GM19463 (cell line): Measurements from ENCODE around the gene TNNT3.
"Not testable (repeated sequence)": the region's sequence is repeated elsewhere in the genome, so short reads cannot be mapped to it uniquely, and the experiment has no call there.

Experiments used
- ATAC-seq: cut with Tn5 transposase; IDR thresholded peaks from one replicate; pipeline ENCODE4 v1.9.1; 2021; ENCODE audit warnings: mild to moderate bottlenecking, moderate library complexity; ENCODE audit not compliant: unreplicated experiment

The TNNT3 gene

DNA sequence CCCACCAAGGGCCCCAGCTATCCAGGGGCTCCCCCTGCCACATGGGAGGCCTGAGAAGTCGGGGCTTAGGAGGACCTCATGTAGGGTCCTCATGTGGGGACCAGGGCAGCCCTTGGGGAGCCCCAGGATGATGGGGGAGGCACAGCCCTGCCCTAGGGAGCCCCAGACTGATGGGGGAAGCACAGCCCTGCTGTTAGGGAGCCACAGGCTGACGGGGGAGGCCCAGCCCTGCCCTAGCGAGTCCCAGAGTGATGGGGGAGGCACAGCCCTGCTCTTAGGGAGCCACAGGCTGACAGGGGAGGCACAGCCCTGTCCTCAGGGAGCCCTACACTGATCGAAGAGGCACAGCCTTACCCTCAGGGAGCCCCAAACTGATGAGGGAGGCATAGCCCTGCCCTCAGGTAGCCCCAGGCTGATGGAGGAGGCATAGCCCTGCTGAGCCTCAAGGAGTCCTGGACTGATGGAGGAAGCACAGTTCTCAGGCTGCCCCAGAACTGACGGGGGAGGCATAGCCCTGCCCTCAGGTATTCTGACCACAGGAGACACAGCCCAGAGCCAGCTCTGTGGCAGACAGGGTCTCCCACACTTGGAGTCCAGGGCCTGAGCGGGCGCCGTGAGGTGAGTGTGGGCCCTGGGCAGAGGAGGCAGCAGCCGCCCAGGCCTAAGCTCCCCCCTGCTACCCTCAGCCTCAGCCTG, 38.6 kb upstream of the TNNT3 start:
- ATAC-seq = no peak

DNA sequence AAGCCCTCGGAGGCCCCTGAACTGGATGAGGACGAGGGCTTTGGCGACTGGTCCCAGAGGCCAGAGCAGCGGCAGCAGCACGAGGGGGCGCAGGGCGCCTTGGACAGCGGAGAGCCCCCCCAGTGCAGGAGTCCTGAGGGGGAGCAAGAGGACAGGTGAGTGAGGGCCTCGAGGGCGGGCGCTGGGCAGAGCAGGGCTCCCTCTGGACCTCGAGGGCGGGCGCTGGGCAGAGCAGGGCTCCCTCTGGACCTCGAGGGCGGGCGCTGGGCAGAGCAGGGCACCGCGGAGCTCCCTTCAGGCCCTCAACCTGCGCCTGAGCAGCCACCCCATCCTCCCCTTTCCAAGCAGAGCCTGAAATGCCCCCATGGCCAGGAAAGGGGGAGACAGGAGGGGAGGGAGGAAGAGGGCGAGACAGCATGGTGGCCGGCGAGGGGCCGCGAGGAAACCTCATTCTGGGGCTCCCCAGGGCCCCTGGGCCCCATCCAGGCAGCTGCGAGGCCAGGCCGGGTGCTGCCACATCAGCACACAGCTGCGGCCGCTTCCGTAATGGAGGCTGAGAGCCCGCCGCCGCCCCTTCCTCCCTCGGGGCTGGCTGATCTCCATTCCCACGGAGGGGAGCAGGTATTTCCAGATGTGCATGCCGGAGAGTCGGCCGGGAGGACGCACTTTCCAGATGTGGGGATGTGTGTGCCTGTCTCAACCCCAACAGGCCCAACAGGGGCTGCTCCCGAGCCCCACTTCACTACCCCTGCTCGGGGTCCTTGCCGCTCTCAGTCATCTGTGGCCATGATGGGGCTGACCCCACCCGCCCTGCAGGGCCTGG, 37.9 kb upstream of the TNNT3 start:
- ATAC-seq = no peak

DNA sequence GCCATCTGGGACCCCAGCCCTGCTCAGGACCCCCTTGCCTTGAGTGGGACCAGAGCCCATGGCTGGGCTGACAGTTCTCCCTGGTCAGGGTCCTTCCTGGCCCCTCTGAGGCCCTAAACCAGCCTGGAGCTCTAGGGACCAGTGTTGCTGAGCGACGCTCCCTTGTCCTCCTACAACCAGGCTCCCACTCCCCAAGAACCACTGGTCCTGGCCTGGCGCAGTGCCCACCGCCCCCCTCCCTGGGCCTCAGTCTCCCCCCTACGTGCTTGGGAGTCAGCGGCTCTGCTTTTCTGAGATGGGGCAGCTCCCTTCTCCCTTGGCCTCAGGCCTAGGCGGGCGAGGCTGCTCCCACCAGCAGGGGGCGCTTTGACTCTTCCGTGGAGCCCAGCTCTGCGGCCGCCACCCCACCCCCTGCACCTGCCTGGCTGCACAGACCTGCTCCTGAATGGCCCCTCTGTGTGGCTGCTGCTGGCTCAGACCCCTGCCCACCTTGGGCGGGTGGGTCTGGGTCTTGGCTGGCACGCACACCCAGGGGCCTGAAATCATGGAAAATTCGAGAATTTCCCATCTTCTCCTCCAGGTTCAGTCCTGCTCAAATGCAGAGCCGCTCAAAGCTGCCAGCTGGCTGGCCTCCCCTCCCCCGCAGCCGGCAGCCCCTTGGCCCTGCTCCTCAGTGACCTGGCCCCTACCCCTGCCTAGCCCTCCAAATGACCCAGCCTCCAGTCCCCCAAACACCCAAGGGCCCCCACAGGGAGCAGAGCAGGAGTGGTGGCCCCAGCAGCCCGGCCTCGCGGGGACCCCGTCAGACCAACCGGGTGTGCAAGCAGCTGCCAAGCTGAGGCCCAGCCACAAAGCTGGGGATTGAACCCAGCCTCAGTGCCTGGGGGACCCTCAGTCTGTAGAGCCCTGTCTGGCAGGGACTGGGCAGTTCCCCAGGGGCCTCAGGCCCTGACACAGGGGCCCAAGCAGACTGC, 37.0 kb upstream of the TNNT3 start:
- ATAC-seq = no peak

DNA sequence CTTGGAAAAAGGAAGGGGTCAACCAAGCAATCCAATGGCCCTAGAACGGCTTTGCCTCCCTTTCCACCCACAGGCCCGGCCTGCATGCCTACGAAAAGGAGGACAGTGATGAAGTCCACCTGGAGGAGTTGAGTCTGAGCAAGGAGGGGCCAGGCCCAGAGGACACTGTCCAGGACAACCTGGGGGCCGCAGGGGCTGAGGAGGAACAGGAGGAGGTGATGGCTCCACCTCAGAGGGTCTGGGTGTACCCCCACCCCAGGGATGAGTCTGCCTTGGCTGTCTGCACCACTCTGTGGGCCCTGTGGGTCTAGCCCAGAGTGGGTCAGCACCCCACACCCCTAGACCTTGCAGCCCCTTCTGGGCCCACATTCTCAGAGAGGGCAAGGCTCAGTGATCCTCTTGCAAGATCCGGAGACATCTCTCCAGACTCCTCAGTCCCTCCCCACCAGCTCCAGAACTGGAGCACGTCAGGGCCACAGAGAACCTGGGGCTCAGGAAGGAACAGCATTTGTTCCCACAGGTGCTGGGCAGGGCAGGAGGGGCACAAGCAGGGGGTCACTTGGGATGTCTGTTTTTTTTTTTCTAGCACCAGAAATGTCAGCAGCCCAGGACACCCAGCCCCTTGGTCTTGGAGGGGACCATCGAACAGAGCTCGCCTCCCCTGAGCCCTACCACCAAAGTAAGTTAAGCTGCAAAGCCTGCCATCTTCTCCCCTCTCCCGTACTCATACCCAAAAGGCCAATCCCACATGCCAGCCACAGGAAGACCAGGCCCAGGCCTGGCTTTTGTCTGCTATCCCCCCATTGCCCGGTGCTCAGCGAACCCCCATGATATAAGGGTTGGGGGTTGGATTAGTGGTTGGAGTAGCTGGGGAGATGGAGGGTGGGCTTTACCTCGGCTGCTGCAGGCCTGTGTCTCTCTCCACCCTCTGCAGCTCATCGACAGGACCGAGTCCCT, 35.9 kb upstream of the TNNT3 start:
- ATAC-seq = no peak

DNA sequence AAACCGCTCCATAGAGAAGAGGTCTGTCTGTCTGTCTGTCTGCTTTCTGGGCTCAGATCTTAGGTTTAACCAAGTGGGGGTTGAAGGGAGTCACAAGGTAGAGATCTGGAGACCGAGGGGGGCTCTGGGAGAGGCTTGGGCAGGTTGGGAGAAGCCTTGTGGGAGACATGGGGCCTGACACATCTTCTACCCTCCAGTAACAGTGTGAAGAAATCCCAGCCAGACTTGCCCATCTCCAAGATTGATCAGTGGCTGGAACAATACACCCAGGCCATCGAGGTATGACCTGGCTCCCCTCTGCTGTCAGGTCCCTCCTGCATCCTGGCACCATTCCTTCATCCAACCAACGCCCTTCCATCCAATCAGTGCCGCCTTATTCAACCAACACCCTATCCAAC, 35.2 kb upstream of the TNNT3 start:
- no peak for ATAC-seq

DNA sequence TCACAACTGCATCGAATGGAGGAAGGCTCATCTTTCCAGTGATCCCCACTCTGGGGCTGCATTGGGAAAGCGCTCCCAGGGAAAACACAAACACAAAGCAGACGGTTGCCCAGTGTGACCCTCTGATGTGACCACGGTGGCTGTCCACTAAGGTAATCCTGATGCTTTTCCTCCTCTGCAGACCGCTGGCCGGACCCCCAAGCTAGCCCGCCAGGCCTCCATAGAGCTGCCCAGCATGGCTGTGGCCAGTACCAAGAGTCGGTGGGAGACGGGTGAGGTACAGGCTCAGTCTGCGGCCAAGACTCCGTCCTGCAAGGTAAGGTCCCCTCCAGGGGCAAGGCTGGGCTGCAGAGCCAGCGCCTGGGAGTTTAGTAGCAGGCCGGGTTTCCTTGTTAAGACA, 33.0 kb upstream of the TNNT3 start:
- ATAC-seq = not testable (repeated sequence)

DNA sequence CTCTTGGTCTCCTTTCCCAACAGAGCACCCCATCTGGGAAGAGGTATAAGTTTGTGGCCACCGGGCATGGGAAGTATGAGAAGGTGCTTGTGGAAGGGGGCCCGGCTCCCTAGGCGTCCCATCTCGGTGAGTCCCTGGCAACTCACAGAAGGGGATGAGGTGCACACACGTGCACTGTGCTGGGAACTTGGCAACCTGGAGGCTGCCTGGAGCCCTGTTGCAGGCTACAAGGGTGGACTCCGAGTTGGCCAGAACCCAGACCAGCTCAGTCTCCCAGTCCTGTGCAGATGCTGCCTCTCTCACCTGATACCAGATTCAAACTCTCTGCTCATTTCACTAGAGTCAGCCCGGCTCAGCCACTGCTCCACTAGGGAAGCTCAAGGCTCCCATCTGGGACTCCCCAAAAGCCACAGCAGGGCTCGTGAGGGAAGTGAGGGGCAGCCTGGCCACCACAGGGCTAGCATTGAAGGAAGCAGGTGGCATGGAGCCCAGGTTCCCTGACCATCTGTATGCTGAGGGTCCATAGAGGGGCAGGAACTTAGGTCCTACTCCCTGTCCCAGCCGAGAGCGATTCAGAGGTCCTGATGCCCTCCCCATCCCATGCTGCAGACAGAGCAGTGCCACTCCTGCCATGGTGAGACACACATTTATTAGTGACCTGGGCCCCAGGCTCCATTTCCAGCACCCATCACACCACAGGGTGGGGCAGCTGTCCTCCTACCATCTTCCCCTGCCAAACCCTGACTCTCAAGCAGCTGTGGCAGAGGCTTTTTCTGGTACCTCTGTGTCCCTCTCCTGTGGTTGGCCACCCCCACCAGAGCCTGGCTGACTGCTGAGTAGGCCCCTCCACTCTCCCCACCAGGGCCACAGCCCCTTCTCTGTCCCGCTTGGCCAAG, 31.8 kb upstream of the TNNT3 start:
- ATAC-seq = no peak

DNA sequence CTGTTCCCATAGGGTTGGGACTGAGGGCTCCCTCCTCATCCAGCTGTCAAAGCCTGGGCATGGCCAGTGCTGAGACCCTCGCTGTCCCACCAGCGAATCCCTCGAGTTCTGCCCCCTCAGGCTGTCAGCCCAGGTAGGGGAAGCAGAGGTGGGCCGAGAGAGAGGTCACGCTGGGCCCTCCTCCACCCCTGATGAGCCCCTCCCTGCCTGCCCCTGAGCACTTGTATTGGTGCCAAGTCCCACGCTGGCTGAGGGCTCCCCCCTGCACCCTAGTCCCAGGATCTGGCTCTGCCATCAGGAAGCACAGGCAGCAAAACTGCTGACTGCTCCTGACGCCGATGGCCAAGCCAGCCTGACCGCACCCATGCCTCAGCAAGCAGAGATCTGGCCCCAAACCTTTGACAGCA, 31.2 kb upstream of the TNNT3 start:
- no peak for ATAC-seq

DNA sequence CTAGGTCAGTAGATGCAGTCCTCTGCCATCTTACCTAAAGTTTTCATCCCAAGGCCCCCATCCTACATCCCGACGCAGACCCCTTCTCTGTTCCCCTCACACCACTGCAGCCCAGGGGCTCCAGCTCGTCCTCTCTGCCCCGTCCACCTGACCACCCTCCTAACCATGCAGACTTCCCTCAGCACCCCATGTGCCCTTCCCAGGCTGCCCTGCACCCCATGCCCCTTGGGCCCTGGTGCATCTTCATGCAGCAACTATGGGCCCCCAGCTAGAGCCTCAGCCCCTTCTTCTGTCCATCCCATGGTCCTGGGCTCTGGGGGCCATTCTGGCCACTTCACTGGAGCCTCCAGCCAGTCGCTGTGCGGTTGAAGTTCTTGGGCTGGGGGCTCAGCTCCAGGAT, 30.7 kb upstream of the TNNT3 start:
- ATAC-seq = no peak

DNA sequence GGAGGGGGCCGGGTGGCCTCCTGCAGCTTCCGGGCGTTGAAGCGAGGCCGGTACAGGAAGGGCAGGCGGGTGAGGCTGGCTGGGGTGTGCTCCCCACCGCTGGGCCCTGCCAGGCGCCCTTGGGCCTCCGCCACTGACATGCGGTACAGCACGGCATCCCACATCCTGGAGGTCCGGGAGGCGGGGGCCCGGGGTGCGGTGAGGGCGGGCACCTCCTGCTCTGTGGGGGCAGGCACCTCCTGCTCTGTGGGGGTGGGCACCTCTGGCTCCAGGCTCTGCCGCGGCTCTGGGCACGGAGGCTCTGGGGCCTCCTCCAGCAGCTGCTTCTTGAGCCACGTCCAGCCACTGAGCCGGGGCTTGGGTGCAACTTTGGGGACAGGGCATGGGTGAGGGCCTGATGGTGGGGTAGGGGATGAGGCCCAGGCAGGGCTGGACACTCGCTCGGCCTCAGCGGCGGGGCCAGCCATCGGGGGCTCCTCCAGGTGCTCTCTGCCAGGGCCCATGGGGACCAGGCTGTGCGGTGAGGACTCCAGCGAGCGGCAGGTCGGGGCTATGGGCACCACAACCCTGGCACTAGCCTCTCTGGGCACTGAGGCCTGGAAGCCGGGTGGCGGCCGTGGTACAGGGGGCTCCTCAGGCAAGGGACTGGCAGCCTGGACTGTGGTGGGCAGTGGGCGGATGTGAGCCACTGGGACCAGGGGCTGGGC, 30.1 kb upstream of the TNNT3 start:
- ATAC-seq = no peak

DNA sequence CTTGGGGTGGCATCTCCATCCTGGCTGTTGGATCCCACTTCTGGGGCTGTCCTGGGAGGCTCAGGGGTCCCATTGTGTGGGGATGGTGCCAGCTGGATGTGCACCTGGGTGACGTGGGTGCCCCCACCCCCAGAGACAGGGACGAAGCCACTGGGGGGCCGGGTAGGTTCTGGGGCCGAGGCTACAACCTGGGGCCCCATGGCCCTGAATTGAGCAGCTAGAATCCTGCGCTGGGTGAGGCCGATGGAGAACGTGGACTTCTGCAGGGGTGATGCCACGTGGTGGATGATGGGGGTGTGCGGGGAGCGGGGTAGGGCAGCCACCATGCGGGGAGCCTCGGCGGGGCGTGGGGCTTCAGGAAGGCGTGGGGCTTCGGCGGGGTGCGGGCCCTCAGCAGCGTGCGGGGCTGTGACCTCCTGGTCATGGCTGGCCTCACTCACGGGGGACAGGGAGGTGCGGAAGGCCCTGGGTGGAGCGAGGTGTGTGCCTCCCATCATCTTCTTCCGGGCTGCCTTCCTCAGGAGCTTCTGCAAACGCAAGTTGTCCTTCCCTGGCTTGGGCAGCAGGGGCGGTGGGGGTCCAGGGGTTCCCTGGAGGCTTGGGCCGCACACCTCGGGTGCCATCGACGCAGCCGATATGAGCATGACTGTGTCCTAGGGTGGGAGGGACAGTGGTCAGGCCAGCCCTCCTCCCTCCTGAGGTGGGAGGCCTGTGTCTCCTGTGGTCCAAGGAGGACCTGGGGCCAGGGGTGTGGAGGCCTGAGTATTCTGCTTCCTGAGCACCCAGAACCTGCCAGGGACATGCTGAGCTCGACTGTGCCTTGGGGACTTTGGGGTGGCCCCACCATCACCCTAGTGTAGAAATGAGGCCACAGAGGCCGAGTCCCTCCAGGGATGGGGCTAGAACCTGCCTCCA, 29.3 kb upstream of the TNNT3 start:
- ATAC-seq = no peak

DNA sequence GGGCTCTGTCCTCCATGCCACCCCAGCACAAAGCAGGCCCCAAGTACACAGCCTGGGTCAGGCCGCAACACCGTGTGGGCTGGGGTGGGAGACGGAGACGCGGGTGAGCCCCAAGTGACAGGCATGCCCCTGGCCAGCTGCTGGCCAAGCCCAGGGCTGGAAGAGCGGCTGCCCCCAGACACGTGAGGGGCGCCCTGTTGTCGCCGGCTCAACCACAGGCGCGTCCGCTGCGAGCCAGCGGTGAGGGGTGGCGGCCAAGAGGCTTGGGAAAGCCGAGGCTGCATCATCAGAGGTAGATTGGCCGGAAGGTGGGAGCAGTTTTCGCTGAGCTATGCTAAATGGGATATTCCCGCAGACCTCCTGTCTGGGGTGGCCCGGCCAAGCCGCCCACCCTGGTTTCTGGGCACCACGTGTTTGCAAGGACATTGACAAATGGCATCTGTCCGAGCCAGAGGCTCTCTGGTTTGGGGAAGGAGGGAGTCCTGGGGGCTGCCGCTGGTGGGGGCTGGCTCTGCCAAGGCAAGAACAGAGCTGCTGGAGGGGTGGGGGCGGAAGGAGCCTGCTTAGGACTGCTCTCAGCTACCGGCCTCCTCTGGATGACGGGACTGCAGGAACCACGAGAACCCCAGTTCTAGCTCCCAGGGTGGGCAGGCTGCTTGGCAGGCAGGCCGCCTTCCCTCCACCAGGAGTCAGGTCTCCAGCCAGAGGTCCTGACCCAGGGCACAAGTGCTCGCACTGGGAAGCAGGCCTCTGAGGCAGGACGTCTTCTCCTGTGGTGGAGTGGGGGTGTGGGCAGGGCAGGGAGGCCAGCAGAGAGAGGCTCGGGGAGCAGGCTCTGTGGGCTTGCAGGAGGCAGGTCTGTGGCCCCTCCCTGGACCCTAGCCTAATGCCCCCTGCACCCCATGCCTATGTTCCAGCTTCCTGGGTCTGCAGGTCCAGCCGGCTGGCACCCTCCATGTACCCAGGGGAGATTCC, 28.4 kb upstream of the TNNT3 start:
- ATAC-seq = no peak

DNA sequence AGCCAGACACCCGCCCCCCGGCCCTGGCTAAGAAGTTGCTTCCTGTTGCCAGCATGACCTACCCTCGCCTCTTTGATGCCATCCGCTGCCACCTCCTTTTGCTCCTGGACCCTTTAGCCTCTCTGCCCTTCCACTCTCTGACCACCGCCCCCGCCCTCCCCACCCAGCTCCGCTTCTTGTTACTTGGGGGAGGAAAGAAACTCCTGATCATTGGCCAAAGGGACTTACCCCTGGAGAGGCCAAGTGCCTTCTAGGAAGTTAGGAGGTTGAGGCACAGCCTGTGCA, 27.7 kb upstream of the TNNT3 start, which contains the start of gene PRR33:
Gene PRR33, minus strand, starts transcription at position 65 of the 285 bp plus-strand sequence. CDS start 1,311 bp downstream, outside the sequence.
- no peak for ATAC-seq

DNA sequence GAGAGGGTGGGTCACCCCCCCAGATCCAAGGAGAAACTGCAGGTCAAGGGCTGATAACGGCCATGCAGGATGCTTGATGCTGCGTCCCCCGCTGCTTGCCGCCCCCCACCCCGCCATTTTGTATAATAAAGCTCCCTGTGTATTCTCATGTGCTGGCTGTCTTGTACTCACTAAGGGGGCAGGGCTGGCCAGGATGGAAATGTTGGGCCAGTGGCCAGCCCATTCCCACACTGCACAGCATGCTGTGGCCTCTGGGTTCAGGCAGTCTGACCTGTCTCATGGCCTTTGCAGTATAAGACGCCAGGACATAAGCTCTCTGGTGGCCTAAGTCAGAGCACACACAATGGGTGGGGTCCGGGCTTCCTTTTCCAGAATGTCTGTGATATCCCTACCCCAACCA, 27.4 kb upstream of the TNNT3 start:
- no peak for ATAC-seq

DNA sequence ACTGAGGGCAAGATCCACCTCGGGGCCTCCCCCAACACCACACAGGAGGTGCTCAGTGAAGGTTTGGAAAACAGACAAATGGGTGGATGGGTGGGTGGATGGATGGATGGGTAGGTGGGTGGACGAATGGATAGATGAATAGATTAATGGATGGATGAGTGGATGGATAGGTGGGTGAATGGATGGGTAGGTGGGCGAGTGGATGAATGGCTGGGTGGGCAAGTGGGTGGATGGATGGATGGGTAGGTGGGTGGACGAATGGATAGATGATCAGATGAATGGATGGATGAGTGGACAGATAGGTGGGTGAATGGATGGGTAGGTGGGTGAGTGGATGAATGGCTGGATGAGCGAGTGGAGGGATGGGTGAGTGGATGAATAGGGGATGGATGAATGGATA, 26.9 kb upstream of the TNNT3 start:
- ATAC-seq = no peak

DNA sequence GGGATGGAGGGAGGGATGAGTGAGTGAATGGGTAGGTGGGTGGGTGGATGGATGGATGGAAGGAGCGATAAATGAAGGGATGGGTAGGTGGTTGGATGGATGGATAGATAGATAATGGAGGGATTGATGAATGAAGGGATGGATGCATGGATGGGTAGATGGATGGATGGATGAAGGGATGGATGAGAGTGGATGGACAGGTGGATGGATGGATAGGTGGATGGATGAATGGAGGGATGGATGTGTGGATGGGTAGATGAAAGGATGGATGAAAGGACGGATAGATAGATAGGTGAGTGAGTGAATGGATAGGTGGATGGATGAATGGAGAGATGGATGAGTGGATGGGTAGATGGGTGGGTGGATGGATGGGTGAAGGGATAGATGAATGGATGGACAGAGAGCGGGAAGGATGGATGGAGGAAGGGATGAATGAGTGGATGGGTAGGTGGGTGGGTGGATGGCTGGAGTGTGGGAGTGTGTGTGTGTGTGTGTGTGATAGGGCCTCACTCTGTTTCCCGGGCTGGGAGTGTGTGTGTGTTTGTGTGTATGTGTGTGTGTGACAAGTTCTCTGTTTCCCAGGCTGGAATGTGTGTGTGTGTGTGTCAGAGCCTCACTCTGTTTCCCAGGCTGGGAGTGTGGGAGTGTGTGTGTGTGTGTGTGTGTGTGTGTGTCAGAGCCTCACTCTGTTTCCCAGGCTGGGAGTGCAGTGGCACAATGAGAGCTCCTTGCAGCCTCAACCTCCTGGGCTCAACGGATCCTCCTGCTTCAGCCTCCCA, 25.7 kb upstream of the TNNT3 start:
- no peak for ATAC-seq
